ENCODE data around the gene RANGRF.

The RANGRF gene

GRCh38 chr17:8264836-8265542, 23.5 kb upstream of the RANGRF start:
- TF ChIP-seq ZNF274 (IDR thresholded peaks at IDR 0.05; ENCODE audit: low read depth, low read length), result no peak
- no peak overlapping the region for H3K4me3 ChIP-seq (ENCODE audit: low read length)

- TF ChIP-seq ZNF274 (IDR thresholded peaks at IDR 0.05; ENCODE audit: low read depth, low read length), result no peak
Observed at GRCh38 chr17:8266648-8267479, 21.6 kb upstream of the RANGRF start.

GRCh38 chr17:8267480-8268147, 20.9 kb upstream of the RANGRF start:
- no peak overlapping the region for H3K4me3 ChIP-seq (ENCODE audit: low read length)
- no peak for TF ChIP-seq ZNF274 (IDR thresholded peaks at IDR 0.05; ENCODE audit: low read depth, low read length)

More at GRCh38 chr17:8266648-8267479, 21.6 kb upstream of the RANGRF start:
- no peak overlapping the region for H3K4me3 ChIP-seq (ENCODE audit: low read length)

- no peak for TF ChIP-seq ZNF274 (IDR thresholded peaks at IDR 0.05; ENCODE audit: low read depth, low read length)
- no peak overlapping the region for H3K4me3 ChIP-seq (ENCODE audit: low read length)
Observed at GRCh38 chr17:8268550-8269298, 19.7 kb upstream of the RANGRF start.

GRCh38 chr17:8272421-8272820, 16.0 kb upstream of the RANGRF start:
- H3K4me3 ChIP-seq (ENCODE audit: low read length), result no peak overlapping the region
- no peak for TF ChIP-seq ZNF274 (IDR thresholded peaks at IDR 0.05; ENCODE audit: low read depth, low read length)

GRCh38 chr17:8273884-8274444, 14.5 kb upstream of the RANGRF start:
- TF ChIP-seq ZNF274 (IDR thresholded peaks at IDR 0.05; ENCODE audit: low read depth, low read length), result no peak
- H3K4me3 ChIP-seq (ENCODE audit: low read length), result no peak overlapping the region

- no peak overlapping the region for H3K4me3 ChIP-seq (ENCODE audit: low read length)
- TF ChIP-seq ZNF274 (IDR thresholded peaks at IDR 0.05; ENCODE audit: low read depth, low read length), result no peak
Observed at GRCh38 chr17:8274816-8275215, 13.7 kb upstream of the RANGRF start.

GRCh38 chr17:8275421-8276290, 12.8 kb upstream of the RANGRF start:
- no peak for TF ChIP-seq ZNF274 (IDR thresholded peaks at IDR 0.05; ENCODE audit: low read depth, low read length)
- no peak overlapping the region for H3K4me3 ChIP-seq (ENCODE audit: low read length)

- TF ChIP-seq ZNF274 (IDR thresholded peaks at IDR 0.05; ENCODE audit: low read depth, low read length), result no peak
Observed at GRCh38 chr17:8277317-8277716, 11.2 kb upstream of the RANGRF start.

GRCh38 chr17:8282345-8282744, 6.1 kb upstream of the RANGRF start:
- H3K4me3 ChIP-seq (ENCODE audit: low read length), result no peak overlapping the region
- TF ChIP-seq ZNF274 (IDR thresholded peaks at IDR 0.05; ENCODE audit: low read depth, low read length), result no peak

More at GRCh38 chr17:8277317-8277716, 11.2 kb upstream of the RANGRF start:
- H3K4me3 ChIP-seq (ENCODE audit: low read length), result no peak overlapping the region

- H3K4me3 ChIP-seq (ENCODE audit: low read length), result no peak overlapping the region
- TF ChIP-seq ZNF274 (IDR thresholded peaks at IDR 0.05; ENCODE audit: low read depth, low read length), result no peak
Observed at GRCh38 chr17:8283356-8283755, 5.1 kb upstream of the RANGRF start.

- H3K4me3 ChIP-seq (ENCODE audit: low read length), result no peak overlapping the region
- no peak for TF ChIP-seq ZNF274 (IDR thresholded peaks at IDR 0.05; ENCODE audit: low read depth, low read length)
Observed at GRCh38 chr17:8284126-8284525, 4.3 kb upstream of the RANGRF start.

Measured in GM08714 (cell line).